HG02610 (cell line): ENCODE data around the gene VPS54.
"Not testable (repeated sequence)": the region's sequence is repeated elsewhere in the genome, so short reads cannot be mapped to it uniquely, and the experiment has no call there.

Experiments
- ATAC-seq: cut with Tn5 transposase; IDR thresholded peaks from one replicate; pipeline ENCODE4 v1.9.1; 2021; ENCODE audit warnings: mild to moderate bottlenecking, moderate library complexity; ENCODE audit not compliant: unreplicated experiment

Gene VPS54

GRCh38 chr2:63993871-63994270 lies 25.4 kb downstream of the VPS54 start:
- no peak for ATAC-seq

- not testable (repeated sequence) for ATAC-seq
These were observed 26.1 kb downstream of the VPS54 start for GRCh38 chr2:63993130-63993584.

GRCh38 chr2:63992061-63992685 lies 27.1 kb downstream of the VPS54 start:
- no peak for ATAC-seq

GRCh38 chr2:63991173-63991999 lies 27.8 kb downstream of the VPS54 start:
- ATAC-seq, result not testable (repeated sequence)

DNA sequence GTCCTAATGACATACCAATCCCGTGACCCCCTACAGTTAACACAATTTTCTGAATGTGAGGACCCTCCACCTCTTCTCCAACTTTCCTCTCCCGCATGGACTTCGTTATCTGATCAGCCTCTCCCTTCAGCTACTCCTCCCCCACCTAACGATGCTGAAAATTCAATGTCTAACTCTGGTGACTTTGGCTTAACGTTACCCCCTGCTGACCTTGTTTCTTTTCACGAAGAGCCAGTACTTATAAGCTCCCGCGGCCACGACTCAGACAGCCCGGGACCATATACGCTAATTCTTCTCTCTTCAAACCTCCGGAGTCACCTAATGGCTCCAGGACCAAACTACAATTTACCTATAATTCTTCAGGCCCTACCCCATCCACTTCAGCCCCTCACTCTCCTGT lies 29.2 kb downstream of the VPS54 start:
- no peak for ATAC-seq

- not testable (repeated sequence) for ATAC-seq
These were observed 30.3 kb downstream of the VPS54 start for GRCh38 chr2:63988842-63989436.

GRCh38 chr2:63984606-63985359 lies 34.4 kb downstream of the VPS54 start:
- no peak for ATAC-seq

DNA sequence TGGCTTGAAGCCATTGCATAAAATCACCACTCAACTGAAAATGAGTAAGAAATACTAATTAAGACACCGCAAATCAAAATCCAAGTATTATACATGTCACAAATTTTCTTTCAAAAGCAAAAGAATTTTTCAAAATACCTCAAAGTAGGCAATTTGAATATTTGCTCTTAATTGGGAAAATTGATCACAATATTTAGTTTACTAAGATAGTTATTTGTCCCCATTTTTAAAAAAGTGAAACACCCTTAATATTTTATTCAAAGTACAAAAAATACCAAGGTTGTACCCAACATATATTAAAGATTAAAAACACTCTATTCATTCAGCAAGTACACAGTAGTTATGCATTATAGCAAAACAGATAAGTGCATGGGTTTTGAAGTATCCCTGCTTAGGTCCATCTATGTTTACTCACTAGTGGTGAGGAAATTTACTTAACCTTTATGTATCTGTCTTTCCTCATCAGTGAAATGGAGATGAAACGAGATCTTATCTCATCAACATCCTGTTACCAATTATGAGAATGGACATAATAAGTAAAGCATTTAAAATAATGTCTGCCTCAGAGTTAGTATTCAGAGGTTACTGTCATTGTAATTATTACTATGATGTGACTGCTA lies 35.1 kb downstream of the VPS54 start:
- no peak for ATAC-seq

GRCh38 chr2:63982335-63982734 lies 36.9 kb downstream of the VPS54 start:
- no peak for ATAC-seq

DNA sequence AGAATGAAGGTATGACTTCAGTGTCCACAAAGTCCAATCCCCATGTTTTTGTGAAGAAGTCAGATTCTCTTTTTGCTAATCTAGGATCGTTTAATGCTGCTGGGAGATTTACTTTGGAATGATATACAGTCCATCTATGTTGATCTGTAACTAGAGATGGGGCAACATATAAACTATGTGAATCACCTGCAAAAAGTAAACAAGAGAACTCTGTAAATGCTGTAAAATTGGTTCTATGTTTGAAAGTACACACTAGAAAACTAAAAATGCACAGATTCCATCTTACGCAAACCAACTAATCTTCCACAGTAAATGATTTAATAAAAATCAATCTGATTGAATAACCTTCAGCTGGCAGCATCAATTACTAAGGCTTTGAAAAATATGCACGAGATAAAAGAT lies 37.5 kb downstream of the VPS54 start:
- ATAC-seq, result no peak

GRCh38 chr2:63980794-63981193 lies 38.4 kb downstream of the VPS54 start:
- ATAC-seq, result no peak

GRCh38 chr2:63977904-63978303 lies 41.3 kb downstream of the VPS54 start:
- ATAC-seq, result peak; percentile 77

- ATAC-seq, result no peak
These were observed 43.1 kb downstream of the VPS54 start for GRCh38 chr2:63976125-63976510.

- no peak for ATAC-seq
These were observed 43.6 kb downstream of the VPS54 start for GRCh38 chr2:63975437-63976124.

DNA sequence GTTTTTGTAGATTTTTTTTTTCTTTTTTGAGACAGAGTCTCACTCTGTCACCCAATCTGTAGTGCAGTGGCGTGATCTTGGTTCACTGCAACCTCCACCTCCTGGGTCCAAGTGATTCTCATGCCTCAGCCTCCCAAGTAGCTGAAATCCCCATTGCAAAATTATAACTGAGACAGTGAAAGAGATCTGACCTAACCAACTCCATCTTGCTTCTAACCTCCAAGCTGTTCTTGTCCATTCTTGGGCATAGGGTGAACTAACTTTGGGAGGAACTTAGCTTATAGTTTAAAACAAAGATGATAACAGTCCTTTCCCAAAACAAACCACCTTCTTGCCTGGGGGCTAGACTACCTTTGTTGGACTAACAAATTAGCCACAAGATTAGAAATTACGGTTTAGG lies 44.2 kb downstream of the VPS54 start:
- ATAC-seq, result not testable (repeated sequence)

GRCh38 chr2:63962186-63962585 lies 57.0 kb downstream of the VPS54 start:
- ATAC-seq, result no peak

DNA sequence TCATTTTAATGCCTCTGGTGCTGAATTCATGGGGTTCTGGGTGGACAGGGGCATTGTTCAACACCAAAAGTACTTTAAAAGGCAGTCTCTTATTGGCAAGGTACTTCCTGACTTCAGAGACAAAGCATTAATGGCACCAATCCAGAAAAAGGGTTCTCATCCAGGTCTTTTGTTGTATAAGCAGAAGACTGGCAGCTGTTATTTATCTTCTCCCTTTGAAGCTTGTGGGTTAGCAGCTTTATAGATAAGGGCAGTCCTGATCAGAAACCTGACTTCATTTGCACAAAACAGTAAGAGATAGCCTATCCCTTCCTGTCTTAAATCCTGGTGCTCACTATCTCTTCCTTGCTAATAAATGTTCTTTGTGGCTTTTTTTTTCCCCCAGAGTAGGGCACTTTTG lies 68.8 kb downstream of the VPS54 start:
- ATAC-seq, result no peak

DNA sequence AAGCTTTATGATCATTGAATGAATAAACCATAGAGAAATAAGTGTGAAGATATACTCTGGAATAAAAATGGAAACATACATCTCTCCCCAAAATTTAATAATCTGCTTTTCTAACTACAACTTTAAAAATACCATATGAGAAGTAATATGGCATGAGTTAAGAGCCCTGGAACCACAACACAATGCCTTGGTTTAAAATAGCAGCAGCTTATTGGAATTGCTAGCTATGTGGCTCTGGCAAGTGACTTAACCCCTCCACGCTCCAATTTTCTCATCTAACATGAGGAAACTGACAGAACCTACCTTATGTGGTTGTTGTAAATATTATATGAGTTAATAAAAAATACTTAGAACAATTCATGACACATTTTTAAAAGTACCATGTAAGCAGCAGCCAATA lies 76.4 kb downstream of the VPS54 start:
- no peak for ATAC-seq

GRCh38 chr2:63932104-63932503 lies 87.1 kb downstream of the VPS54 start:
- ATAC-seq, result not testable (repeated sequence)

GRCh38 chr2:63926815-63927214 lies 92.4 kb downstream of the VPS54 start:
- ATAC-seq, result no peak
